Measurements from ENCODE around the gene CMIP.

GRCh38 chr16:81669473-81670350 lies 225.1 kb downstream of the CMIP start:
- TF ChIP-seq CTCF (IDR thresholded peaks at IDR 0.05): no peak
- TF ChIP-seq POLR2A (IDR thresholded peaks at IDR 0.05): no peak

All from right lobe of liver (tissue), 4 donors.